ENCODE measurements around the gene BCHE. TPM values are rescaled to one million over a fixed set of nuclear protein-coding genes. Genes with fewer than 3 reads are reported as not detected.

Gene BCHE
- total and polyA plus RNA-seq, 2 donors from 2014 or later, result 1.4 to 2.8 TPM

DNA sequence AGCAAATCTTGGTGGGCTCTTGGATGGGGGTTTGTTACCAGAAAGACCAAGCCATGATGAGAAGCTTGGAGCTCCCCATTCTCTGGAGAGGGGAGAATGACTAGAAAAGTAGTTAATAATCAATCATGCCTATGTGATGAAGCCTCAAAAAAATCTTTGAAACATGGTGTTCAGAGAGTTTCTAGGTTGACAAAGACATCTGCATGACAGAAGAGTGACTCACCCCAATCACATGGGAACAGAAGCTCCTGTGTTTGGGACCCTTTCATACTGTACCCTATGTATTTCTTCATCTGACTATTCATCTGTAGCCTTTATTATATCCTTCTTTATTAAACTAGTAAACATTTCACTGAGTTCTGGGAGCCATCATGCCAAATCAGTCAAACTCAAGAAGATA is 87.4 kb downstream of the BCHE start:
- Histone ChIP-seq H3K36me3 (ENCODE audit: control insufficient read depth in 2 of 3, insufficient read depth in 3 of 3, low read length in 3 of 3) (no peaks in the 10 kb centered on the region), H3K9ac (ENCODE audit: low read length in 3 of 3) (no peak overlapping the region), H3K4me3 (ENCODE audit: low read length in 3 of 3) (no peak overlapping the region), H3K27me3 (ENCODE audit: control insufficient read depth, insufficient read depth, low read length) (no peaks in the 10 kb centered on the region), H3K27ac (ENCODE audit: low read depth in 2 of 2, low read length in 2 of 2) (no peak overlapping the region), H3K4me1 (ENCODE audit: control insufficient read depth in 2 of 3, insufficient read depth in 2 of 3, low read depth in 1 of 3, low read length in 3 of 3) (no peaks in the 10 kb centered on the region), H3K9me3 (ENCODE audit: control insufficient read depth in 2 of 3, insufficient read depth in 1 of 3, low read length in 3 of 3) (no peaks in the 10 kb centered on the region)
- intact Hi-C loops (cut with DNase I), result no loop called here
- TF ChIP-seq, protein P1, sequence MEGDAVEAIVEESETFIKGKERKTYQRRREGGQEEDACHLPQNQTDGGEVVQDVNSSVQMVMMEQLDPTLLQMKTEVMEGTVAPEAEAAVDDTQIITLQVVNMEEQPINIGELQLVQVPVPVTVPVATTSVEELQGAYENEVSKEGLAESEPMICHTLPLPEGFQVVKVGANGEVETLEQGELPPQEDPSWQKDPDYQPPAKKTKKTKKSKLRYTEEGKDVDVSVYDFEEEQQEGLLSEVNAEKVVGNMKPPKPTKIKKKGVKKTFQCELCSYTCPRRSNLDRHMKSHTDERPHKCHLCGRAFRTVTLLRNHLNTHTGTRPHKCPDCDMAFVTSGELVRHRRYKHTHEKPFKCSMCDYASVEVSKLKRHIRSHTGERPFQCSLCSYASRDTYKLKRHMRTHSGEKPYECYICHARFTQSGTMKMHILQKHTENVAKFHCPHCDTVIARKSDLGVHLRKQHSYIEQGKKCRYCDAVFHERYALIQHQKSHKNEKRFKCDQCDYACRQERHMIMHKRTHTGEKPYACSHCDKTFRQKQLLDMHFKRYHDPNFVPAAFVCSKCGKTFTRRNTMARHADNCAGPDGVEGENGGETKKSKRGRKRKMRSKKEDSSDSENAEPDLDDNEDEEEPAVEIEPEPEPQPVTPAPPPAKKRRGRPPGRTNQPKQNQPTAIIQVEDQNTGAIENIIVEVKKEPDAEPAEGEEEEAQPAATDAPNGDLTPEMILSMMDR (IDR thresholded peaks at IDR 0.05; ENCODE audit: borderline replicate concordance, extremely low read depth, insufficient read depth), result no peak
- DNase-seq, result no peak
- FAIRE-seq, result no peak

DNA sequence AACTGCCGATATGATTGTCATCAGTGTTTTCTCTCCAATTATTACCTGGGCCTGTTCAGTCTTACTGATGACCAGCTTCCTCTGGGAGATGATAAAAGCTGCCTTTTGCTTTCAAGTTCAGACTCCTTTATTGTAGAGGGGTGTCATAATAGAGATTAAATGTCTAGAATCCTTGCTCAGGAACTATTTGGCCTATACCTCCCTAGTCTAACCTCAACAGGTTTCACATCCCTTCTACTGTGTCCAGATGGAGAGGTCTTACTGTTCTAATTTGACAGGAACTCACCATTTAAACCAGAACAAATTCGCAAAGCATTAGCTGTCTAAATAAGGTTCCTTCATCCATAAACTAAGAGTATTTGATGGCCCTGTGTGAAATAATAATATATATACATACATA is 88.0 kb downstream of the BCHE start:
- TF ChIP-seq, protein P1 (IDR thresholded peaks at IDR 0.05; ENCODE audit: borderline replicate concordance, extremely low read depth, insufficient read depth), result no peak
- no peaks in the 10 kb centered on the region for H3K4me1 ChIP-seq (ENCODE audit: control insufficient read depth in 2 of 3, insufficient read depth in 2 of 3, low read depth in 1 of 3, low read length in 3 of 3)
- intact Hi-C loops (cut with DNase I), result no loop called here
- no peak for DNase-seq
- no peaks in the 10 kb centered on the region for H3K36me3 ChIP-seq (ENCODE audit: control insufficient read depth in 2 of 3, insufficient read depth in 3 of 3, low read length in 3 of 3)
- H3K27me3 ChIP-seq (ENCODE audit: control insufficient read depth, insufficient read depth, low read length), result no peaks in the 10 kb centered on the region
- H3K27ac ChIP-seq (ENCODE audit: low read depth in 2 of 2, low read length in 2 of 2), result no peak overlapping the region
- H3K9ac ChIP-seq (ENCODE audit: low read length in 3 of 3), result no peak overlapping the region
- H3K4me3 ChIP-seq (ENCODE audit: low read length in 3 of 3), result no peak overlapping the region
- H3K9me3 ChIP-seq (ENCODE audit: control insufficient read depth in 2 of 3, insufficient read depth in 1 of 3, low read length in 3 of 3), result no peaks in the 10 kb centered on the region
- FAIRE-seq, result no peak

DNA sequence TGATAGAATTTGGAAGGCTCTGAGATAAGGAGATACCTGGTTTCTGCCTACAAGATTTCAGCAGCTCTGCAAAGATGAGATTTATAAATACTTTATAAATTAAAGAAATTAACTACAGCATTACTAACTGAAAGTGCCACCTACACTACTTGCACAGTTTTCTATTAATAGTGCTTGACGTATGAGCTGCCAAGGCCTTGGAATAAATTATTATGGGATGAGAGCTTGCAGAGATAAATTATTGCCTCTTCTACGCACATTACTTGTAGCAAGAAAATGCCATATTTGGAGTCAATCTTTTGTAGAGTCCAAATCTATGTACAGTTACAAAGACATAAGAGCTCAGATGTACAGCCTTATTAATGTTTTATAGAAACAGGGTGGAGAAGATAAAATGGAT is 89.1 kb downstream of the BCHE start:
- Histone ChIP-seq H3K9me3 (ENCODE audit: control insufficient read depth in 2 of 3, insufficient read depth in 1 of 3, low read length in 3 of 3) (no peaks in the 10 kb centered on the region), H3K4me1 (ENCODE audit: control insufficient read depth in 2 of 3, insufficient read depth in 2 of 3, low read depth in 1 of 3, low read length in 3 of 3) (no peaks in the 10 kb centered on the region), H3K9ac (ENCODE audit: low read length in 3 of 3) (no peak overlapping the region), H3K27me3 (ENCODE audit: control insufficient read depth, insufficient read depth, low read length) (no peaks in the 10 kb centered on the region), H3K27ac (ENCODE audit: low read depth in 2 of 2, low read length in 2 of 2) (no peak overlapping the region), H3K36me3 (ENCODE audit: control insufficient read depth in 2 of 3, insufficient read depth in 3 of 3, low read length in 3 of 3) (no peaks in the 10 kb centered on the region), H3K4me3 (ENCODE audit: low read length in 3 of 3) (no peak overlapping the region)
- DNase-seq, result no peak
- TF ChIP-seq, protein P1 (IDR thresholded peaks at IDR 0.05; ENCODE audit: borderline replicate concordance, extremely low read depth, insufficient read depth), result no peak
- FAIRE-seq, result no peak
- intact Hi-C loops (cut with DNase I), result no loop called here

DNA sequence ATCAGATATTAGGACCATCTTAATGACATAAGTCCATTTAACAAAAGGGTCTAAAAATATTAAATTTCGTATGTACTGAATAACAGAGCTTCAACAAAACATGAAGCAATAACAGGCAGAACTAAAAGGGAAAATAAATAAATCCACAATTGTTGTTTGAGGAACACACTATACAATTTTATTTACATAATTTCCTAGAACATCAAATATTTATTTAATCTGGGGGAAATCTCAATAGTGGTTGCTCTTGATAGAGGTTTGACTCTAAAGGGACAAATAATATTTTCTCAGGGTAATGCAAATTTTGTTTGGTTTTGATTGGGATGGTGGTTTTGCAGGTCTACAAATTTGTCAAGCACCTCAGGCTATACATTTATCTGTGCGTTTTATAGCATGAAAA is 90.3 kb downstream of the BCHE start:
- Histone ChIP-seq H3K36me3 (ENCODE audit: control insufficient read depth in 2 of 3, insufficient read depth in 3 of 3, low read length in 3 of 3) (no peaks in the 10 kb centered on the region), H3K4me3 (ENCODE audit: low read length in 3 of 3) (no peak overlapping the region), H3K9me3 (ENCODE audit: control insufficient read depth in 2 of 3, insufficient read depth in 1 of 3, low read length in 3 of 3) (no peaks in the 10 kb centered on the region), H3K27me3 (ENCODE audit: control insufficient read depth, insufficient read depth, low read length) (no peaks in the 10 kb centered on the region), H3K4me1 (ENCODE audit: control insufficient read depth in 2 of 3, insufficient read depth in 2 of 3, low read depth in 1 of 3, low read length in 3 of 3) (peaks cover 0 to 8% (median 0%) of the 10 kb centered on the region in 3 donors), H3K27ac (ENCODE audit: low read depth in 2 of 2, low read length in 2 of 2) (no peak overlapping the region), H3K9ac (ENCODE audit: low read length in 3 of 3) (no peak overlapping the region)
- no peak for FAIRE-seq
- intact Hi-C loops (cut with DNase I), result no loop called here
- TF ChIP-seq, protein P1 (IDR thresholded peaks at IDR 0.05; ENCODE audit: borderline replicate concordance, extremely low read depth, insufficient read depth), result no peak
- DNase-seq, result no peak
